IPS-NIHi11 (cell line): ENCODE data around the gene TMEM269.
A peak's percentile ranks its signal among the peaks of the same experiment; 100 is the strongest.

Experiments used
- DNase-seq: peaks from one replicate; pipeline ENCODE4 v3.0.0; 2012; ENCODE audit warnings: mixed read lengths, low spot score

TMEM269 gene

GRCh38 chr1:42784946-42785693, at the start of gene TMEM269:
TSS of gene TMEM269 (plus strand) at chr1:42784991. CDS start at chr1:42789894, 4,903 bp downstream.
- DNase-seq, result peak; percentile 46

GRCh38 chr1:42735056-42735455, 49.7 kb upstream of the TMEM269 start:
- no peak for DNase-seq

- no peak for DNase-seq
Observed at GRCh38 chr1:42735477-42736105, 49.2 kb upstream of the TMEM269 start.

- peak; percentile 67 for DNase-seq
Observed at GRCh38 chr1:42736152-42736551, 48.6 kb upstream of the TMEM269 start.

GRCh38 chr1:42736571-42737200, 48.1 kb upstream of the TMEM269 start:
- no peak for DNase-seq

GRCh38 chr1:42737257-42737656, 47.5 kb upstream of the TMEM269 start:
- no peak for DNase-seq

GRCh38 chr1:42737986-42738677, 46.7 kb upstream of the TMEM269 start:
- no peak for DNase-seq

GRCh38 chr1:42738678-42739226, 46.0 kb upstream of the TMEM269 start:
- DNase-seq, result no peak

GRCh38 chr1:42739753-42740700, 44.8 kb upstream of the TMEM269 start, which contains the start of gene CLDN19:
TSS of gene CLDN19 (minus strand) at chr1:42740236. CDS start at chr1:42740063, 173 bp downstream.
- DNase-seq, result peak; percentile 96

- peak; percentile 46 for DNase-seq
Observed at GRCh38 chr1:42740851-42741580, 43.8 kb upstream of the TMEM269 start.

GRCh38 chr1:42741706-42742105, 43.1 kb upstream of the TMEM269 start:
- no peak for DNase-seq

- DNase-seq, result no peak
Observed at GRCh38 chr1:42742141-42742540, 42.6 kb upstream of the TMEM269 start.

- no peak for DNase-seq
Observed at GRCh38 chr1:42742617-42743316, 42.0 kb upstream of the TMEM269 start.

GRCh38 chr1:42743317-42744147, 41.3 kb upstream of the TMEM269 start:
- DNase-seq, result no peak

GRCh38 chr1:42744148-42744413, 40.7 kb upstream of the TMEM269 start:
- no peak for DNase-seq

GRCh38 chr1:42745851-42746250, 38.9 kb upstream of the TMEM269 start:
- DNase-seq, result no peak

GRCh38 chr1:42746436-42747105, 38.2 kb upstream of the TMEM269 start:
- no peak for DNase-seq

- DNase-seq, result peak; percentile 73
Observed at GRCh38 chr1:42747125-42747524, 37.7 kb upstream of the TMEM269 start.
